ENCODE measurements around the gene MZF1.

GRCh38 chr19:58554494-58555368 is 18.4 kb downstream of the MZF1 start, which contains the start of gene CHMP2A:
- TF ChIP-seq CTCF (IDR thresholded peaks at IDR 0.05) (no peak), POLR2A (IDR thresholded peaks at IDR 0.05) (no peak)
